ENCODE measurements around the gene SHOC1.

- TF ChIP-seq POLR2A (IDR thresholded peaks at IDR 0.05; ENCODE audit: low read depth, low read length) (no peak), CTCF (conservative IDR thresholded peaks at IDR 0.05; ENCODE audit: low read depth, low read length) (no peak), MAZ (IDR thresholded peaks at IDR 0.05; ENCODE audit: borderline replicate concordance, low read depth, low read length) (no peak), RAD21 (IDR thresholded peaks at IDR 0.05; ENCODE audit: low read length) (no peak), MXI1 (IDR thresholded peaks at IDR 0.05; ENCODE audit: borderline replicate concordance, low read depth, low read length) (no peak), CEBPB (IDR thresholded peaks at IDR 0.05; ENCODE audit: low read depth, low read length) (peak; percentile 86), BHLHE40 (IDR thresholded peaks at IDR 0.05; ENCODE audit: low read depth, low read length) (no peak), ELK1 (IDR thresholded peaks at IDR 0.05; ENCODE audit: borderline replicate concordance, low read depth, low read length) (no peak), USF2 (IDR thresholded peaks at IDR 0.05; ENCODE audit: low read depth, low read length) (no peak), CHD1 (IDR thresholded peaks at IDR 0.05; ENCODE audit: low read depth, low read length) (no peak), SMC3 (IDR thresholded peaks at IDR 0.05; ENCODE audit: low read depth, low read length) (no peak), RFX5 (IDR thresholded peaks at IDR 0.05; ENCODE audit: low read depth, low read length) (no peak), NFE2L2 (IDR thresholded peaks at IDR 0.05; ENCODE audit: low read depth, low read length) (no peak)
These were observed 44.6 kb upstream of the SHOC1 start for GRCh38 chr9:111839387-111839786.

Measured in IMR-90 (cell line).